PC-3 (cell line): ENCODE measurements around the gene DGCR6. TPM values are rescaled to one million over a fixed set of nuclear protein-coding genes. Genes with fewer than 3 reads are reported as not detected.
"Not testable (repeated sequence)": the region's sequence is repeated elsewhere in the genome, so short reads cannot be mapped to it uniquely, and the experiment has no call there.

ENCODE experiments used
- ATAC-seq: fragments of 200-7000 bp; cut with Tn5 transposase; 2 replicates; pipeline ENCODE4 v1.9.1; 2020; ENCODE audit warnings: mild to moderate bottlenecking, moderate library complexity
- BruUV-seq: library from RNA; stranded (reverse); fragments of 400-500 nt; replicated peaks from 2 replicates; lab custom pipeline; 2021; lab: Mats Ljungman, UMichigan
- CTCF ChIA-PET: fragments of 300-600 bp; sonication (Branson Sonifier 250); formaldehyde crosslinking; loops from one replicate; lab custom pipeline; 2022; ENCODE audit warnings: antibody characterized with exemption; lab: Charles Lee
- POLR2A ChIA-PET: fragments of 300-600 bp; sonication (Branson Sonifier 250); formaldehyde crosslinking; loops from one replicate; lab custom pipeline; 2022; ENCODE audit warnings: antibody characterized with exemption; ENCODE audit not compliant: unreplicated experiment; lab: Charles Lee
- DNase-seq: peaks from one replicate; pipeline ENCODE4 v3.0.0-alpha.2; 2015
- H2AFZ ChIP-seq: fragments of 300-600 bp; sonication (generic); 2 replicates; pipeline ENCODE4 v1.6.0; 2016; ENCODE audit warnings: antibody characterized with exemption, low read length
- H3F3A ChIP-seq: fragments of 300-600 bp; sonication (generic); one replicate; pipeline ENCODE4 v1.6.0; 2017; ENCODE audit warnings: antibody characterized with exemption, low read length, control low read depth, mild to moderate bottlenecking; ENCODE audit not compliant: unreplicated experiment
- H3K27ac ChIP-seq: fragments of 300-600 bp; sonication (generic); 2 replicates; pipeline ENCODE4 v1.5.1; 2016; ENCODE audit warnings: mild to moderate bottlenecking, low read length
- H3K27me3 ChIP-seq: fragments of 300-600 bp; sonication (generic); 2 replicates; pipeline ENCODE4 v1.6.1; 2016; ENCODE audit warnings: low read length, mixed read lengths
- H3K36me3 ChIP-seq: fragments of 300-600 bp; sonication (generic); 2 replicates; pipeline ENCODE4 v1.6.1; 2016; ENCODE audit warnings: low read depth, mixed run types, low read length, mixed read lengths
- H3K4me1 ChIP-seq: fragments of 300-600 bp; sonication (generic); 2 replicates; pipeline ENCODE4 v1.5.1; 2016; ENCODE audit warnings: low read length; ENCODE audit not compliant: insufficient read depth
- H3K4me2 ChIP-seq: fragments of 300-600 bp; sonication (generic); 2 replicates; pipeline ENCODE4 v1.6.0; 2016; ENCODE audit warnings: low read length
- H3K4me3 ChIP-seq: fragments of 300-600 bp; sonication (generic); 2 replicates; pipeline ENCODE4 v1.5.1; 2016; ENCODE audit warnings: mild to moderate bottlenecking, low read length, mixed read lengths
- H3K79me2 ChIP-seq: fragments of 300-600 bp; sonication (generic); 2 replicates; pipeline ENCODE4 v1.6.1; 2017; ENCODE audit warnings: low read length, mixed read lengths
- H3K9ac ChIP-seq: fragments of 300-600 bp; sonication (generic); 2 replicates; pipeline ENCODE4 v1.6.0; 2016; ENCODE audit warnings: mild to moderate bottlenecking, low read length
- H3K9me2 ChIP-seq: fragments of 300-600 bp; sonication (generic); replicated peaks from 2 replicates; pipeline ENCODE4 v1.6.1; 2016; ENCODE audit warnings: mixed run types, low read length, mixed read lengths
- H3K9me3 ChIP-seq: fragments of 300-600 bp; sonication (generic); 2 replicates; pipeline ENCODE4 v1.6.1; 2016; ENCODE audit warnings: low read length, mixed read lengths
- H4K20me1 ChIP-seq: fragments of 300-600 bp; sonication (generic); 2 replicates; pipeline ENCODE4 v1.6.1; 2016; ENCODE audit warnings: low read length, mixed read lengths
- CTCF ChIP-seq: fragments of 300-600 bp; sonication (generic); conservative IDR thresholded peaks from 2 replicates; pipeline ENCODE4 v1.5.1; 2017; ENCODE audit warnings: antibody characterized with exemption, low read depth, mild to moderate bottlenecking, low read length
- EZH2 ChIP-seq: fragments of 300-600 bp; sonication (generic); IDR thresholded peaks from one replicate; pipeline ENCODE4 v1.6.1; 2017; ENCODE audit warnings: antibody characterized with exemption, mild to moderate bottlenecking, low read length; ENCODE audit not compliant: unreplicated experiment
- EZH2phosphoT487 ChIP-seq: fragments of 300-600 bp; sonication (generic); IDR thresholded peaks from 2 replicates; pipeline ENCODE4 v1.6.1; 2018; ENCODE audit warnings: mild to moderate bottlenecking, antibody characterized with exemption, low read length, borderline replicate concordance
- intact Hi-C: fragments of 100-400 bp; cut with micrococcal nuclease; formaldehyde crosslinking; loops from 2 replicates; pipeline ENCODE4 v1.9.0; 2023
- total RNA-seq: library from RNA; depleted of rRNA; stranded (reverse); fragments of >200 nt; gene quantifications from 2 replicates; pipeline ENCODE4 v1.2.3, GENCODE V29; 2014

Gene DGCR6
- total RNA-seq, 1 experiment from 2014 or later: 3.4 TPM

- BruUV-seq, H3K27ac ChIP-seq, DNase-seq, H3F3A ChIP-seq, H3K9me2 ChIP-seq, H3K9me3 ChIP-seq, CTCF ChIA-PET, H3K9ac ChIP-seq, H4K20me1 ChIP-seq, H3K36me3 ChIP-seq, H3K27me3 ChIP-seq, intact Hi-C loops, POLR2A ChIA-PET, ATAC-seq, H3K4me3 ChIP-seq, H2AFZ ChIP-seq, H3K79me2 ChIP-seq, H3K4me1 ChIP-seq, H3K4me2 ChIP-seq: not testable (repeated sequence)
Measured at GRCh38 chr22:18915550-18915949, 9.4 kb downstream of the DGCR6 start.

GRCh38 chr22:18917818-18918217, 11.7 kb downstream of the DGCR6 start:
- CTCF ChIA-PET: not testable (repeated sequence)

GRCh38 chr22:18920257-18920902, 14.3 kb downstream of the DGCR6 start:
- H3K36me3 ChIP-seq, H3K9me2 ChIP-seq, H3K9me3 ChIP-seq, H3K4me3 ChIP-seq, H3K79me2 ChIP-seq, H3K27me3 ChIP-seq, H3K9ac ChIP-seq, H3K4me2 ChIP-seq, POLR2A ChIA-PET, intact Hi-C loops, CTCF ChIA-PET, DNase-seq, ATAC-seq, H2AFZ ChIP-seq, H3K27ac ChIP-seq, H4K20me1 ChIP-seq, BruUV-seq, H3F3A ChIP-seq, H3K4me1 ChIP-seq: not testable (repeated sequence)

More at GRCh38 chr22:18917818-18918217, 11.7 kb downstream of the DGCR6 start:
- BruUV-seq, H3K9ac ChIP-seq, H3K4me3 ChIP-seq, intact Hi-C loops, H3K27me3 ChIP-seq, ATAC-seq, H4K20me1 ChIP-seq, H3K36me3 ChIP-seq, H3K27ac ChIP-seq, H3K79me2 ChIP-seq, H3K4me2 ChIP-seq, H3K9me2 ChIP-seq, H3K4me1 ChIP-seq, H2AFZ ChIP-seq, H3K9me3 ChIP-seq, POLR2A ChIA-PET, H3F3A ChIP-seq, DNase-seq: not testable (repeated sequence)

- no peak for DNase-seq
- CTCF ChIA-PET: no interaction called here
Measured at GRCh38 chr22:18925368-18926064, 19.4 kb downstream of the DGCR6 start.

More at GRCh38 chr22:18925368-18926064, 19.4 kb downstream of the DGCR6 start:
- no peaks in the 10 kb centered on the region for H3K27me3 ChIP-seq
- H3K9me3 ChIP-seq: no peaks in the 10 kb centered on the region
- no peaks in the 10 kb centered on the region for H3K9me2 ChIP-seq
- H3K9ac ChIP-seq: no peak overlapping the region
- ATAC-seq: no peak
- no TSS peak for BruUV-seq
- H3K4me2 ChIP-seq: no peak overlapping the region
- no peaks in the 10 kb centered on the region for H3K36me3 ChIP-seq
- H3K27ac ChIP-seq: no peak overlapping the region
- intact Hi-C loops: no loop called here
- TF ChIP-seq EZH2 (no peak), CTCF (no peak), EZH2phosphoT487 (no peak)
- no peaks in the 10 kb centered on the region for H3F3A ChIP-seq
- no peak overlapping the region for H3K4me3 ChIP-seq
- H4K20me1 ChIP-seq: no peaks in the 10 kb centered on the region
- H3K79me2 ChIP-seq: no peaks in the 10 kb centered on the region
- POLR2A ChIA-PET: no interaction called here
- no peak overlapping the region for H2AFZ ChIP-seq
- no peaks in the 10 kb centered on the region for H3K4me1 ChIP-seq
